IPS-NIHi11 (cell line): ENCODE measurements around the gene MSI2.
"Not testable (repeated sequence)": the region's sequence is repeated elsewhere in the genome, so short reads cannot be mapped to it uniquely, and the experiment has no call there.

Source experiments
- DNase-seq: peaks from one replicate; pipeline ENCODE4 v3.0.0; 2012; ENCODE audit warnings: mixed read lengths, low spot score

Gene MSI2

DNA sequence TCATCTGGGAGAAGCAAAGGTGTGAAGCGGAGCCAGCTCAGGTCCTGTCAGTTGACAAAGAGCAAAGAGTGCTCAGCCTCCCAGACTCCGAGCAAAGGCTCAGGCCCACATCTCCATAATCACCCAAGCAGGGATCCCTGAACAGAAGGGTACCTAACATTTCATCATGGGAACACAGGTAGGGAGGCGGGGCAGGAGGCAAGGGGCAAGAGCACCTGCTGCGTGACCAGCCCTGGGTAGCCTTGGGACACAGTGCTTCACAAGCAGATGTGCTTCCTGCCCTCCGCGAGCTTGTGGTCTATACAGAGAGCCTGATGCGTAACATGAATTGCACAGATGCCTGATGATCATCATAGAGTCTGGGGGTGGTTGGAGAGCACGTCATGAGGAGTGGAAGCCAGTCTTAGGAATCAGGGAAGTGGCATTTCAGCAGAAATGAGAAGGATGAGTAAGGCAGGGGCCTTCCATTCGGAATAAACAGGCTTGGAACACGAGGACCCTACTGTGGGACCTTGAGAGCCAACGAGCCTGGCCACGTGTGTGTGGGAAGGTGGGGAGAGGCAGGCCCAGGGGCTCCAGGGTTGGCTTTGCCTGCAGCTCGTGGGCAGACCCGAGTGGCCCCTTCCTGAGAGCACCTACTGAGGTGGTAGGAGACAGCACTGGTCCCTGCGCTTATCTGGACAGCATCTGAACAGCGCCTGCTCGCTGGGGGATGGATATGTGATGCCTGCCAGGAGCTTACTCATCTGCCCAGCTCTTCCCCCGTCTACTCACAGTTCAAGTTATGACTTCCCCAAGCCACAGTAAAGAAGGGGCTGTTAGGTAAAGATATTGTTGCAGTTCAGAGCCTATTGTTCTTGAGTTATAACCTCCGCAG, 363.0 kb downstream of the MSI2 start:
- DNase-seq = no peak

GRCh38 chr17:57620576-57620975, 364.3 kb downstream of the MSI2 start:
- DNase-seq = no peak

GRCh38 chr17:57621791-57622190, 365.5 kb downstream of the MSI2 start:
- DNase-seq = not testable (repeated sequence)

DNA sequence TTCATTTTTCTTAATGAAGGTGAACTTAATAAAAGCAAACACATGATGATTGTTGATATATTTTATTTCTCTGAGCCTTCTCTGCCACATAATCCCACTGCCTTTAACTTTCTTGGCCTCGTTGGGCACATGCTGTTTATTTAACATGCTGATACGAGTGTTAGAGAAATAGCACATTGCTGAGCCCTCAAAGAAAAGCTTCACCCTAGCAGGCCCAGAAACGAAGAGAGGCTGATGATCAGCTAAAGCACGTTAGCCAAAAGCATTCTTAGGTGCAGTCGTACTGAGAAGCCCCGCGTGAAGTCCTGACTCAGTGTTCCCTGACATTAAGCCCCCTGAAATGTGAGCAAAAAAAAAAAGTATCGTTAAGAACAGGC, 366.0 kb downstream of the MSI2 start:
- no peak for DNase-seq

DNA sequence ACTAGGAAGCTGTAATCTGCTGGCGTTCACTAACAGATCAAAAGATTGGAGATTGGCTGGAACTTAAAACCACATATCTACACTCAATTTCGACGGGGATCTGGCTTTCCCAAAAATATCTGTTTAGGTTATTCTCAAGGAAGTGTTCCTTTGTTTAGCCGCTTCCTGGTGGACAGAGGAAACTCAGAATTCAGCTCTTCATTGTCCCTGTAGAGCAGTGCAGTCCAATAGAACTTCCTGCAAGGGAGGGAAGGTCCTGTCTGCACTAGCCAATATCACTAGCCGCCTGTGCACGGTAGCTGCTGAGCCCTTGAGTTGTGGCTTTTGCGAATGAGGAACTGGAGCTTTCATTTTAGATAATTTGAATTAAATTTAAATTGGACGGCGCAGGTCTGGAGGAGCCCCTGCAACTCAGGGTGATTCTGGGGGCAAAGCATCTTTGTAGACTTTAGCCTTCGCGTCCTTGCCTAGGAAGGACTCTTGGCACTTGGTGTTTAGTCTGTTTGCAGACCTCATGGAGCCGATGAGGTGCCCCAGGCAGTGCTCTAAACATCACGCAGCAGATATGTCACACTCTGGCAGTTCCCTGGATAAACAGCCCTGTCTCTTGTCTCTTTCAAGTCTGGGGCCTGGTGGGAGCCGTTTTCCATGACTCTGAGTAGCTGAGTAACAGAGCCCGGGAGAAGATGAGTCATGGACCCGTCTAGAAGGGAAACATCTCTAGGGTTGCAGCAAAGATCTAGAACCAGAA, 366.5 kb downstream of the MSI2 start:
- no peak for DNase-seq

DNA sequence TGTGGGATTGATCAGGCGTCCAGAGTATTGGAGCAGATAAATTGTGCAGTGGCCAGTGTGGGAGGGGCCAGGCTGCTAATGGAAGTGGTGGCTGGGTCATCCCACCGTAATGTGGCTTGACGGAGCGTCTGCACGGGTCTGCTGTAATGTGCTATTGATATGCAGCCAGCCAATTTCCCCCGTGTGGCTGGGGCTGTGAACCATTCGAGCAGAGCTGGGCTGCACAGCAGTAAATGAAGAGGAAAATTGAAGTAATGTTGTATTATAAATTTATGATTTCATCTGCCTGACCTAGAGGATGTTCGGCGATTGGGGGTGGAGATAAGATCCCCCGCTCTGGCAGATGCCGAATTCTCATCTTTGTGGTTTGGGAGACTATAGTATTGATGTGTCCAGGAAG, 367.3 kb downstream of the MSI2 start:
- no peak for DNase-seq

GRCh38 chr17:57624386-57624785, 368.1 kb downstream of the MSI2 start:
- no peak for DNase-seq

DNA sequence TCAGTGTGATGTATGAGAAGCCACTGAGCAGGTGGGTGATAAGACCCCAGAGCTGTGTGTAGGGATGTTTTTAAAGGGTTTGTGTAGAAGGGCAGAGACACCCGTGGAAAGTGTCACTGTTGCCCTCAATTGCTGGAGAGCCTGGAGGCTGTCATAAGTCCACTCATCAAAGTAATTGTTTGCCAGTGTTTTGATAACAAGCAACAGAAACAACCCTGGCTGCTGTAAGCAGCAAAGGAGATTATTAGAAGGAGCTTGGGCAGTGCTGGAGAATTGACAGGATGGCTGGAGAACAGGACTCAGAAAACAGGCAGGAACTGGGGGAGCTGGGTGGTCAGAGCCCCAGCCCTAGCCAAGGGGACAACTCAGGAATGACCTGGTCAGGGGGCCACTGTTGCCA, 369.2 kb downstream of the MSI2 start:
- no peak for DNase-seq

- DNase-seq = no peak
These were observed 369.6 kb downstream of the MSI2 start for GRCh38 chr17:57625957-57626356.

GRCh38 chr17:57626520-57627210, 370.3 kb downstream of the MSI2 start:
- no peak for DNase-seq

DNA sequence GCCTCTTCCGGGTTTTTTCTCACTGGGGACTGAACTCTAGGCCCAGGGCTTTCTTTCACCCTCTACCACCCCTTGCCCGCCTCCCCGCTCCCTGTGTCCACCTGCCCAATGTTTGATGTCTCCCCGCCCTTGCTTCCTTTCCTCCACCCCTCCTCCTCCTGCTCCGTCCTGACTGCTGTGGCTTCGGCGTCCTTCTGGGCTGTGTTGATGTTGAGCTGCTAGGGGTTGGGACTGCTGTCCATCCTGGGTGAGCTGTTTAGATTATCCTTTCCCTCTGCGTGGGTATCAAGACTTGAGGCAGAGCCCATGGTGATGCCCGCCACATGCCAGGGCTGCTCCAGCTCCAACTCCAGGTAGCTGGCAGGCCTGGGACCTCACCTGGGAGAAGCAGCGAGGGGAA, 371.3 kb downstream of the MSI2 start:
- no peak for DNase-seq

- DNase-seq = no peak
These were observed 372.1 kb downstream of the MSI2 start for GRCh38 chr17:57628421-57628820.

DNA sequence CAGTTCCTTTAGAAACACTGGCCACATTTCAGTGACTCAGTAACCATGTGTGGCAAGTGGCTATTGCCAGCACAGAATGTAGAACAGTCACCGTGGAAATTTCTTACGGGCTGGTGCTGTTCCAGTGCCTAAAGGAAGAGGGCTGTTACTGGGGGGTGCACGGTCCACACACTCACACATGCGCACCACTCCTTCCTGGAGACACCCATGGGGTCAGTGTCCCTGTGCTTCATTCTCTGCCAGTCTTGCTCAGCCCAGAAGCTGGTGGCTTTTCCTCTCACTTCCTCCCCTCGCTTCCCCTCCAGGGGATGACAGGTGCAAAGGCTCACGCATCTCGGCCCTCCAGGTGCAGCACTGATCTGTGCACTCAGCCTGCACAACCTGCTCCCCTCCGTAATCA, 373.1 kb downstream of the MSI2 start:
- DNase-seq = no peak

GRCh38 chr17:57629886-57630285, 373.6 kb downstream of the MSI2 start:
- no peak for DNase-seq

DNA sequence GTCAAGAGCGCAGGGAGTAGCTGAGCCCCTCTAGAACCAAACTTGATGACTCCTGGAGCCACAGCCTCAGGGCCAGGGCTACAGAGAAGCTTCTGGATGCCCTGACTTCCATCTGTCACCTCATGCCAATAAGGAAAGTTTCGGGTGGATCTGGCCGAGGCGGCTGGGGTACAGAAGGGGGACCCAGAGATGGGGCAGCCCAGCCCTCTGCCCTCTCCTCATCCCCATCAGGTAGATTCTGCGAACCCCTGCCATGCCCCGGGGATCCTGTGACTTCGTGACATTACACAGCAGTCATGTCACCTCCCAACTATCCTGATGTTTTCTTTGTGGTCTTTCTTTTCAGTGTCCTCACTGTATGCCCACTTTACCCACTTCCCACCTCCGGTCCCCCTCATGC, 374.4 kb downstream of the MSI2 start:
- DNase-seq = no peak

GRCh38 chr17:57631871-57632270, 375.5 kb downstream of the MSI2 start:
- no peak for DNase-seq

DNA sequence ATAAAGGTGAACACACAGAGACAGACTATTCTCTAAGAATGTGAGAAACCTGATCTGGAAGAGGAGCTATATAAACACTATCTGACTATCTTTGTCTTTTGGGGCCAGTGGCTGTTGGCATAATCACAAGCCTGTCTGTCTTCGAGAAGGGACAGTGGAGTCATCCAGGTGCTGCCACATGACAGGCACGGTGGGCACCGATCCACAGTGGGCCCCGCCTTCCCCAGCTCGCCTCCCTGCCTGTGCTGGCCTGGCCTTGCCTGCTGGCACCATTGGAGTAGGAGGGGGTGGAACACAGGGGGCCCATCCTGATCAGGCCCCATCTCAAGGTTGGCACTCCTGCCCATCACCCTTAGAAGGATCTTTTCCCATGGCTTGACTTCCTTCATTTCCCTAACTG, 376.0 kb downstream of the MSI2 start:
- DNase-seq = no peak

GRCh38 chr17:57633236-57633635, 376.9 kb downstream of the MSI2 start:
- DNase-seq = no peak

DNA sequence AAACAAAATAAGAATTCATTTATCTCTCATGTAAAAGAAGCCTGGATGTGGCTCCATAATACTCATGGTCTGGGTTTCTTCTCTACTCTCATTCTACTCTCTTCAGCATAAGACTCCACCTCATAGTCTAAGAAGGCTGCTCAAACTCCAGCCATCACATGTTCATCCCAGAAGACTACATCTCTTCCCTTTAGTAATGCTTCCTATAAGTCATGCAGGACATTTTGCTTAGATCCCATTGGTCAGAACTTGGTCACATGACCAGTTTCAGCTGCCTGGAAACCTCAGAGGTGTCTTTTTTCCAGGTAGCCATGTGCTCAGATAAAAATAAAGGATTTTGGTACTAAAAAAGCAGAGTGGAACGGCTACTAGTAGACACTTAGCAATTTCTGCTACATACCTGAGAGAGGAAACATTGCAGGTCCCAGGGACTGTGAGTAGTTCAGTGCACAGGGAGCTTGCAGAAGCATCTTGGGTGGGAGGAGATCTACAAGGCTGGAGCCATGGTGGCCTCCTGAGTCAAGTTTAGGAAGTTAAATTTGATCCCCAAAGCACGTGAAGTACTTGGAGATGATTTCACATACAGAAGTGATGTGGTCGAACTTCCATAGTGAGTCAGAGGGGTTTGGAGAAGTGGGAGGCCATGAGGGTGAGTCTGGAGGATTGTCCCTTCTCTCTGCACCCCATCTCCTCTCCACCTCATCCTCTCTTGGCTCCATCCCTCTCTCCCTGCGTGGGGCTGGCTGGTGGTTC, 378.6 kb downstream of the MSI2 start:
- DNase-seq = no peak

DNA sequence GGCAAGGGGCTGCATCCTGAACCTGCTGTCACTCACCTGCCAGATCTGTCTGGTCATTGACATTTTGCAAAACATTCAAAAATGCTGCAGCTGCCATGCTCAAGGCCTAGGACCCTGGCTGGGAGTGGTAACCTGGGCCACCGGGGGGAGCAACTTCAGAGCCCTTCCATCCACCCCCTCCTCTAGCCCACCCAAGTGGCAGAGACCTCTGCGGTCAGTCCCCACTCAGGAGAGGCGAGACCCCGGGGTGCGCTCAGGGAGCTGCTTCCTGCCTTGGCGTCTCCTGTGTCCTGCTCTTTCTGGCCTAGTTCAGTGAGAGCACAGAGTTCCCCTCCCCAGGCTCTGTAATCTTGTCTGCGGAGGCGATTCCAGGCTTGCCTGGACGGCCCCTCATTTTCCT, 380.0 kb downstream of the MSI2 start:
- no peak for DNase-seq

GRCh38 chr17:57636985-57637665, 380.8 kb downstream of the MSI2 start:
- DNase-seq = no peak

DNA sequence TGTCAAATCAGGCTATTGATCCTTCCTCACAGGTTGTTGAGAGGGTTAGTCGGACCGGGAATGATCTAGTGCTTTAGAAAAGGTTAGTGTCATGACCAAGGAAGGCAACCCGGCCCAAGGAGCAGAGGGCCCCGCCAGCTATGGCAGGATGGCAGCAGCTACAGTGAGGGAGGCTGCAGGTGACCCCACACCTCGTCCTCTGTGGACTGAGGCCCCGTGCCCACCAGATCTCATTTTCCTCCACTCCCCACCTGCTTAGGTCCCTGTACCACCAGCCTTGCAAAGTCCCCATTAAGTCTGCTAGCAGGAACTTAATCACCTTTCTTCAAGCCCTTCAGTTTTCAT, 381.3 kb downstream of the MSI2 start:
- no peak for DNase-seq
